ENCODE results near the gene GALNT2.

DNA sequence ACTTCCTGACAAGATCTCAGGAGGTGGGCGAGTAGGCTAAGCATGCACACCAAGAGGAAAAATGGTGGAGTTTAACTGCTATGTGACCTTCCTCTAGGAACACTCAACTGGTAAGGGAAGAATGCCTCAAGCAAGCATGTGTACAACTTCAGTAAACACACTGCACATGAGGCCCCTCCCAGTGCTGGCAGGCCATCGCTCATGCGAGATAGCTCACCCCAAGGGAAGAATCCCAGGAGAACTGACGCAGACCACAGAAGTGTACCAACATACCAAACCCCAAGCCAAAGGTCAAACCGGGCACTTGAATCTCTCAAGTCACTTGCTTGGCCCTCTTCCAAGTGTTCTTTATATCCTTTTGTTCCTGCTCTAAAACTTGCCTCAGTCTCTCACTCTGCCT, 40.5 kb upstream of the GALNT2 start:
- TF ChIP-seq CTCF (IDR thresholded peaks at IDR 0.05 in 8 of 11, conservative IDR thresholded peaks at IDR 0.05 in 3 of 11) (no peak), POLR2A (IDR thresholded peaks at IDR 0.05) (no peak), POLR2AphosphoS5 (IDR thresholded peaks at IDR 0.05) (no peak)

All from spleen (tissue), 7 donors.